Neural progenitor cell (in vitro differentiated cells): ENCODE results near the gene ROBO4. TPM values are rescaled to one million over a fixed set of nuclear protein-coding genes. Genes with fewer than 3 reads are reported as not detected.

ENCODE experiments used
- DNase-seq: peaks from one replicate; pipeline ENCODE4 v3.0.0-alpha.2; 2016; ENCODE audit warnings: low spot score
- H2AFZ ChIP-seq: fragments of 200-600 bp; sonication (generic); replicated peaks from 2 replicates; pipeline ENCODE4 v1.6.1; 2016; ENCODE audit warnings: antibody characterized with exemption
- H3F3A ChIP-seq: fragments of 200-600 bp; sonication (generic); 2 replicates; pipeline ENCODE4 v1.6.1; 2016; ENCODE audit warnings: antibody characterized with exemption, low read depth
- H3K27ac ChIP-seq: fragments of 200-600 bp; sonication (generic); 2 replicates; pipeline ENCODE4 v1.5.1; 2016; ENCODE audit warnings: mild to moderate bottlenecking
- H3K27me3 ChIP-seq: fragments of 200-600 bp; sonication (generic); 2 replicates; pipeline ENCODE4 v1.6.1; 2016; ENCODE audit warnings: mild to moderate bottlenecking, moderate library complexity
- H3K36me3 ChIP-seq: fragments of 200-600 bp; sonication (generic); 2 replicates; pipeline ENCODE4 v1.5.1; 2016
- H3K4me1 ChIP-seq: fragments of 200-600 bp; sonication (generic); 2 replicates; pipeline ENCODE4 v1.6.1; 2016; ENCODE audit warnings: mixed run types
- H3K4me2 ChIP-seq: fragments of 200-600 bp; sonication (generic); 2 replicates; pipeline ENCODE4 v1.6.1; 2016
- H3K4me3 ChIP-seq: fragments of 200-600 bp; sonication (generic); 2 replicates; pipeline ENCODE4 v1.5.1; 2016
- H3K79me2 ChIP-seq: fragments of 200-600 bp; sonication (generic); 2 replicates; pipeline ENCODE4 v1.6.1; 2016; ENCODE audit warnings: low read depth
- H3K9ac ChIP-seq: fragments of 200-600 bp; sonication (generic); 2 replicates; pipeline ENCODE4 v1.6.1; 2016
- H3K9me3 ChIP-seq: fragments of 200-600 bp; sonication (generic); 2 replicates; pipeline ENCODE4 v1.5.1; 2016; ENCODE audit warnings: low read depth
- H4K20me1 ChIP-seq: fragments of 200-600 bp; sonication (generic); 2 replicates; pipeline ENCODE4 v1.6.1; 2016; ENCODE audit warnings: low read depth
- H3K27ac Mint-ChIP-seq: 3 replicates; pipeline ENCODE4 v1.8.0; 2021; ENCODE audit warnings: mixed read lengths
- H3K27me3 Mint-ChIP-seq: 2 replicates; pipeline ENCODE4 v1.8.0; 2022; ENCODE audit warnings: low read depth, mild to moderate bottlenecking, inconsistent platforms, moderate library complexity, mixed read lengths; ENCODE audit not compliant: insufficient read depth
- H3K36me3 Mint-ChIP-seq: 3 replicates; pipeline ENCODE4 v1.8.0; 2021; ENCODE audit warnings: mixed read lengths
- H3K4me1 Mint-ChIP-seq: 3 replicates; pipeline ENCODE4 v1.8.0; 2021; ENCODE audit warnings: mixed read lengths
- H3K4me3 Mint-ChIP-seq: 3 replicates; pipeline ENCODE4 v1.8.0; 2021; ENCODE audit warnings: mild to moderate bottlenecking, moderate library complexity, mixed read lengths
- H3K9me3 Mint-ChIP-seq: 3 replicates; pipeline ENCODE4 v1.8.0; 2020; ENCODE audit warnings: mixed read lengths
- CTCF ChIP-seq: fragments of 200-600 bp; sonication (generic); IDR thresholded peaks from 2 replicates; pipeline ENCODE4 v1.5.1; 2017; ENCODE audit warnings: antibody characterized with exemption, mild to moderate bottlenecking
- EZH2 ChIP-seq: fragments of 200-600 bp; sonication (generic); IDR thresholded peaks from 2 replicates; pipeline ENCODE4 v1.6.1; 2017; ENCODE audit warnings: antibody characterized with exemption, mild to moderate bottlenecking, moderate library complexity
- EZH2phosphoT487 ChIP-seq: fragments of 200-600 bp; sonication (generic); IDR thresholded peaks from 2 replicates; pipeline ENCODE4 v1.6.1; 2017; ENCODE audit warnings: antibody characterized with exemption
- total RNA-seq: library from RNA; depleted of rRNA; stranded (reverse); fragments of >200 nt; gene quantifications from 2 replicates; pipeline ENCODE4 v1.2.3, GENCODE V29; 2015; ENCODE audit warnings: low replicate concordance

Gene ROBO4
- total RNA-seq, 1 donor from 2014 or later = not detected

GRCh38 chr11:124930799-124931198 lies 33.1 kb upstream of the ROBO4 start:
- Histone ChIP-seq H4K20me1 (no peaks in the 10 kb centered on the region), H3K27ac (no peak overlapping the region), H3K4me1 (peaks cover 19% of the 10 kb centered on the region), H3K36me3 (no peaks in the 10 kb centered on the region), H3K27me3 (peaks cover 42% of the 10 kb centered on the region), H3K9me3 (no peaks in the 10 kb centered on the region), H3K4me2 (no peak overlapping the region), H3K9ac (no peak overlapping the region), H3K4me3 (no peak overlapping the region), H3K79me2 (no peaks in the 10 kb centered on the region), H2AFZ (no peak overlapping the region), H3F3A (no peaks in the 10 kb centered on the region)
- Mint-ChIP-seq H3K27me3 (peaks cover 3% of the 10 kb centered on the region), H3K36me3 (no peaks in the 10 kb centered on the region), H3K9me3 (no peaks in the 10 kb centered on the region), H3K4me1 (peaks cover 1% of the 10 kb centered on the region), H3K27ac (no peak overlapping the region), H3K4me3 (no peak overlapping the region)
- DNase-seq = no peak
- TF ChIP-seq EZH2 (no peak), EZH2phosphoT487 (no peak), CTCF (no peak)

- Histone ChIP-seq H3K36me3 (no peaks in the 10 kb centered on the region), H4K20me1 (no peaks in the 10 kb centered on the region), H3F3A (no peaks in the 10 kb centered on the region), H3K79me2 (no peaks in the 10 kb centered on the region), H2AFZ (no peak overlapping the region), H3K9me3 (no peaks in the 10 kb centered on the region), H3K4me2 (no peak overlapping the region), H3K27ac (no peak overlapping the region), H3K4me3 (no peak overlapping the region), H3K9ac (no peak overlapping the region), H3K4me1 (peaks cover 3% of the 10 kb centered on the region), H3K27me3 (peaks cover 38% of the 10 kb centered on the region)
- Mint-ChIP-seq H3K4me1 (no peaks in the 10 kb centered on the region), H3K27me3 (peaks cover 2% of the 10 kb centered on the region), H3K36me3 (no peaks in the 10 kb centered on the region), H3K27ac (no peak overlapping the region), H3K4me3 (no peak overlapping the region), H3K9me3 (no peaks in the 10 kb centered on the region)
- TF ChIP-seq CTCF (no peak), EZH2 (no peak), EZH2phosphoT487 (no peak)
- no peak for DNase-seq
Measured at GRCh38 chr11:124928942-124929665, 31.4 kb upstream of the ROBO4 start.

- Mint-ChIP-seq H3K27me3 (peaks cover 19% of the 10 kb centered on the region), H3K9me3 (peaks cover 8% of the 10 kb centered on the region), H3K27ac (no peak overlapping the region), H3K4me1 (peaks cover 11% of the 10 kb centered on the region), H3K4me3 (no peak overlapping the region), H3K36me3 (no peaks in the 10 kb centered on the region)
- Histone ChIP-seq H3K4me1 (peaks cover 15% of the 10 kb centered on the region), H3K9ac (no peak overlapping the region), H3F3A (peaks cover 14% of the 10 kb centered on the region), H3K4me3 (no peak overlapping the region), H3K4me2 (no peak overlapping the region), H3K79me2 (no peaks in the 10 kb centered on the region), H3K36me3 (no peaks in the 10 kb centered on the region), H3K27me3 (peaks cover 50% of the 10 kb centered on the region), H3K9me3 (no peaks in the 10 kb centered on the region), H4K20me1 (no peaks in the 10 kb centered on the region), H3K27ac (no peak overlapping the region), H2AFZ (no peak overlapping the region)
- no peak for DNase-seq
- TF ChIP-seq CTCF = no peak
- no peak for TF ChIP-seq EZH2phosphoT487
- no peak for TF ChIP-seq EZH2
Measured at GRCh38 chr11:124923296-124923695, 25.6 kb upstream of the ROBO4 start.
